A673 (cell line): ENCODE measurements around the gene HNRNPA0. TPM values are rescaled to one million over a fixed set of nuclear protein-coding genes. Genes with fewer than 3 reads are reported as not detected.

Experiments
- BruUV-seq: library from RNA; stranded (reverse); fragments of 400-500 nt; replicated peaks from 2 replicates; lab custom pipeline; 2021; lab: Mats Ljungman, UMichigan
- CTCF ChIA-PET: fragments of 300-600 bp; sonication (Branson Sonifier 250); formaldehyde crosslinking; loops from one replicate; lab custom pipeline; 2022; ENCODE audit warnings: antibody characterized with exemption; lab: Charles Lee
- POLR2A ChIA-PET: fragments of 300-600 bp; sonication (Branson Sonifier 250); formaldehyde crosslinking; loops from one replicate; lab custom pipeline; 2022; ENCODE audit warnings: antibody characterized with exemption; ENCODE audit not compliant: low non-redundant PET; lab: Charles Lee
- DNase-seq: peaks from one replicate; pipeline ENCODE4 v3.0.0-alpha.2; 2015; ENCODE audit warnings: low spot score
- H3K27ac ChIP-seq: fragments of 200-600 bp; sonication (generic); 2 replicates; pipeline ENCODE4 v1.5.1; 2016; ENCODE audit warnings: mixed run types, low read depth, mild to moderate bottlenecking, mixed read lengths, antibody characterized with exemption, low read length; ENCODE audit not compliant: poor library complexity, severe bottlenecking
- H3K27me3 ChIP-seq: fragments of 200-600 bp; sonication (generic); replicated peaks from 2 replicates; pipeline ENCODE4 v1.6.1; 2017; ENCODE audit warnings: mixed run types, low read depth, mild to moderate bottlenecking, mixed read lengths, antibody characterized with exemption, low read length; ENCODE audit not compliant: insufficient read depth, poor library complexity
- H3K36me3 ChIP-seq: fragments of 200-600 bp; sonication (generic); 2 replicates; pipeline ENCODE4 v1.6.1; 2016; ENCODE audit warnings: mixed run types, mild to moderate bottlenecking, mixed read lengths, antibody characterized with exemption, low read length; ENCODE audit not compliant: insufficient read depth, poor library complexity, severe bottlenecking
- H3K4me1 ChIP-seq: fragments of 200-600 bp; sonication (generic); 2 replicates; pipeline ENCODE4 v1.6.1; 2017; ENCODE audit warnings: mixed run types, mild to moderate bottlenecking, mixed read lengths, antibody characterized with exemption, low read length; ENCODE audit not compliant: insufficient read depth, poor library complexity, severe bottlenecking
- H3K4me3 ChIP-seq: fragments of 200-600 bp; sonication (generic); 2 replicates; pipeline ENCODE4 v1.5.1; 2016; ENCODE audit warnings: low read depth, mixed run types, mild to moderate bottlenecking, mixed read lengths, low read length; ENCODE audit not compliant: poor library complexity, severe bottlenecking
- H3K9me3 ChIP-seq: fragments of 200-600 bp; sonication (generic); 2 replicates; pipeline ENCODE4 v1.6.1; 2016; ENCODE audit warnings: mixed run types, low read depth, mild to moderate bottlenecking, mixed read lengths, antibody characterized with exemption, low read length; ENCODE audit not compliant: poor library complexity, severe bottlenecking
- EZH2 ChIP-seq: fragments of 200-600 bp; sonication (generic); IDR thresholded peaks from 2 replicates; pipeline ENCODE4 v1.6.1; 2017; ENCODE audit warnings: borderline replicate concordance, low read depth, mild to moderate bottlenecking, mixed read lengths, antibody characterized with exemption, low read length; ENCODE audit not compliant: poor library complexity, severe bottlenecking
- intact Hi-C: fragments of 100-400 bp; cut with micrococcal nuclease; formaldehyde crosslinking; loops from one replicate; pipeline ENCODE4 v1.10.0; 2022; ENCODE audit not compliant: unreplicated experiment
- total RNA-seq: library from RNA; stranded (reverse); gene quantifications from 2 replicates; pipeline ENCODE4 v1.2.3, GENCODE V29; 2021
- TF ChIP-seq, protein P1 (sequence below): fragments of 300-800, 200-600 bp; sonication (generic); conservative IDR thresholded peaks from 2 replicates; pipeline ENCODE4 v1.5.1; 2017; ENCODE audit warnings: low read depth, mild to moderate bottlenecking, antibody characterized with exemption, low read length, moderate library complexity, mixed read lengths

The HNRNPA0 gene
- total RNA-seq, 1 experiment from 2014 or later, result 56.2 TPM

DNA sequence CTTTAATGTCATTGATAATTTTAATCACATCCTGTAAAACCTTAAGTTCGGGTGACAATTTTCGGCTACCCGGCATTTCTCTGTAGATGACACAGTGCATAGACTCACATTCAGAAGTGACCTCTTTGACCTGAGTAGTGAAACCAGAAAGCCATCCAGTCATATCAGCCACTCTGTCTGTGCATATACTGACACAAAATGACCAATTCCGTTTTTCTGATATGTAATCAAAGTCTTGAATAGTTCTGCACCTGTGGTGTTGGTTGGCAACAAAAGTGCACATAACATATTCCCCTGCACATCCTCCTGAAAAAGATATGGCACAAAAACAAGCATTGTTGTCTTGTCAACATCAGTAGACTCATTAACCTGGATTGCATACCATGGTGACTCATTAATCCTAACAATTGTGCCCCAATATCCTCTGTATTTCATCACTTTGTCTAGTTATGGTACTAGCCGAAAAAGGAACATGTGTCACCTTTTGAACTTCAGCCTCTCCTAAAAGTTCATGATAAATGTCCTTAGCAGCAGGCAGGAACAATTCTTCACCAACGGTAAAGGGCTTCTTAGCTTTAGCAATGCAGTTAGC is 4.6 kb upstream of the HNRNPA0 start:
- CTCF ChIA-PET, result no interaction called here

GRCh38 chr5:137758121-137758520 is 4.0 kb upstream of the HNRNPA0 start:
- H3K4me1 ChIP-seq, result no peaks in the 10 kb centered on the region
- H3K27ac ChIP-seq, result no peak overlapping the region
- ChIA-PET CTCF (no interaction called here), POLR2A (no interaction called here)
- DNase-seq, result no peak
- H3K36me3 ChIP-seq, result peaks cover under 1% of the 10 kb centered on the region
- TF ChIP-seq, protein P1, sequence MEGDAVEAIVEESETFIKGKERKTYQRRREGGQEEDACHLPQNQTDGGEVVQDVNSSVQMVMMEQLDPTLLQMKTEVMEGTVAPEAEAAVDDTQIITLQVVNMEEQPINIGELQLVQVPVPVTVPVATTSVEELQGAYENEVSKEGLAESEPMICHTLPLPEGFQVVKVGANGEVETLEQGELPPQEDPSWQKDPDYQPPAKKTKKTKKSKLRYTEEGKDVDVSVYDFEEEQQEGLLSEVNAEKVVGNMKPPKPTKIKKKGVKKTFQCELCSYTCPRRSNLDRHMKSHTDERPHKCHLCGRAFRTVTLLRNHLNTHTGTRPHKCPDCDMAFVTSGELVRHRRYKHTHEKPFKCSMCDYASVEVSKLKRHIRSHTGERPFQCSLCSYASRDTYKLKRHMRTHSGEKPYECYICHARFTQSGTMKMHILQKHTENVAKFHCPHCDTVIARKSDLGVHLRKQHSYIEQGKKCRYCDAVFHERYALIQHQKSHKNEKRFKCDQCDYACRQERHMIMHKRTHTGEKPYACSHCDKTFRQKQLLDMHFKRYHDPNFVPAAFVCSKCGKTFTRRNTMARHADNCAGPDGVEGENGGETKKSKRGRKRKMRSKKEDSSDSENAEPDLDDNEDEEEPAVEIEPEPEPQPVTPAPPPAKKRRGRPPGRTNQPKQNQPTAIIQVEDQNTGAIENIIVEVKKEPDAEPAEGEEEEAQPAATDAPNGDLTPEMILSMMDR, result no peak
- TF ChIP-seq EZH2, result no peak
- intact Hi-C loops, result loop anchor here (10.0 kb wide), 1 partner anchor 277 kb away; the partner anchor contains the start of gene FAM13B
- no peaks in the 10 kb centered on the region for H3K9me3 ChIP-seq
- no TSS peak for BruUV-seq
- no peak overlapping the region for H3K4me3 ChIP-seq
- peaks cover 6% of the 10 kb centered on the region for H3K27me3 ChIP-seq

More for the DNA sequence above, 4.6 kb upstream of the HNRNPA0 start:
- TF ChIP-seq, protein P1, result no peak
- TF ChIP-seq EZH2, result no peak
- no peak for DNase-seq
- Histone ChIP-seq H3K36me3 (no peaks in the 10 kb centered on the region), H3K27ac (no peak overlapping the region), H3K4me1 (no peaks in the 10 kb centered on the region), H3K27me3 (peaks cover 6% of the 10 kb centered on the region), H3K4me3 (no peak overlapping the region), H3K9me3 (no peaks in the 10 kb centered on the region)
- POLR2A ChIA-PET, result no interaction called here
- no TSS peak for BruUV-seq
- intact Hi-C loops, result loop anchor here (10.0 kb wide), 1 partner anchor 276 kb away; the partner anchor contains the start of gene FAM13B

- POLR2A ChIA-PET, result no interaction called here
- Histone ChIP-seq H3K4me1 (no peaks in the 10 kb centered on the region), H3K27me3 (peaks cover 6% of the 10 kb centered on the region), H3K36me3 (peaks cover 6% of the 10 kb centered on the region), H3K4me3 (no peak overlapping the region), H3K27ac (no peak overlapping the region), H3K9me3 (no peaks in the 10 kb centered on the region)
- BruUV-seq, result no TSS peak
- CTCF ChIA-PET, result no interaction called here
- TF ChIP-seq EZH2, result no peak
- intact Hi-C loops, result loop anchor here (10.0 kb wide), 1 partner anchor 277 kb away; the partner anchor contains the start of gene FAM13B
- DNase-seq, result no peak
Observed at GRCh38 chr5:137757634-137758033, 3.5 kb upstream of the HNRNPA0 start.
